ENCODE results near the gene RPL15.

The RPL15 gene

GRCh38 chr3:23931597-23931996 lies 14.7 kb downstream of the RPL15 start:
- DNase-seq (ENCODE audit: low spot score) = no peak

GRCh38 chr3:23932571-23932970 lies 15.6 kb downstream of the RPL15 start:
- no peak for DNase-seq (ENCODE audit: low spot score)

DNA sequence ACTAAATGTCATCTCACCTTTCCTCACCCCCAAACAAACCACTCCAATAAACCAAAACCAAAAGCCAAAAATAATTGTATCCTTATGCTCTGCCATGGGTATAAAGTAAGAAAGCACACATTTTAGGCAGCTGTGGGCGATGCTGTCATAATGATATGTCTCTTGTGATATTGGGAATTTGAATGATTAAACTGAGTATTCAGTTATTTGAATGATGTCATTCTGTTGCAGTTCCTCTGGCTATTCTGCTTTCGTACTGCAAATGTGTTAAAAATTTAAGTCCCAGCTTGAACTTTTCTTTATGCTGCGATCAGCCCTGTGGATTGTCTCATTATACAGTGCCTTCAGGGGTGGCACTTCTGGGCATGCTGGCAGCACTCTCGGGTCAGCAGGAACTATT lies 17.3 kb downstream of the RPL15 start:
- DNase-seq (ENCODE audit: low spot score) = no peak

GRCh38 chr3:23937296-23937695 lies 20.4 kb downstream of the RPL15 start:
- DNase-seq (ENCODE audit: low spot score) = no peak

DNA sequence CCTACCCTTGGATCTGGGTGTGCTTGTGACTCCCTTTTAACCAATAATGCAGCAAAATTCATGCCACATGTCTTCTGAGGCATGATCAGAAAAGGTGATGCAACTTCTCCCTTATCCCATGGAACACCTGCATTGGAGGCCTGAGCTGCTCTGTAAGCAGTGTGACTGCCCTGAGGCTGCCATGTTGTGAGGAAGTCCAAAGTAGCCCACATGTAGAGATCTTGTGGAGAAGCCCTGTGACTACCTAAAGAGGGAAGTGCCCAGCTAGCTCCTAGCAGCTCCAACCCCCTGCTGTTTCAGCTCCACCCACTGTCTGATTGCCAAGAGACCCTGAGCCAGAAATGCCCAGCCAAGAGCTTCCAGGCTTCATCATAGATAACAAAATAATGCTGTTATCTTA lies 21.8 kb downstream of the RPL15 start:
- no peak for DNase-seq (ENCODE audit: low spot score)

- DNase-seq (ENCODE audit: low spot score) = no peak
These were observed 23.8 kb downstream of the RPL15 start for GRCh38 chr3:23940775-23941174.

DNA sequence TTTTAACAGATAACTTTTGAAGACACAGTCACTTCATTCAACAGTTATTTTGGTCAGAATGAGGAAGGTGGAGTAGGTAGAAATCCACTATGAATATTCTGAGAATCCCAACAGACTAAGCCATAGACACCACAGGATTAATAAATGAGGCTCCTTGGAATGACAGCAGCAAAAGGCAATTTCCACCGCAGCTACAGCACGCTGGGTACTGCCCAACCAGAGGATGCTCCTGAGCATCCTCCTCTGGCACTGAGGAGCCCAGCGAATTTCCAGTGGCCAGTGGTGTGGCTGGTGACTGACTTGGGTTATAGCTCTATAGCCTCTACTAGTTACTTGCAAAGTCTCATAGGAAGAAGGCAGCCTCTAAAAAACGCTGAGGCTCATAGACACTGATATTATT lies 24.5 kb downstream of the RPL15 start:
- DNase-seq (ENCODE audit: low spot score) = no peak

DNA sequence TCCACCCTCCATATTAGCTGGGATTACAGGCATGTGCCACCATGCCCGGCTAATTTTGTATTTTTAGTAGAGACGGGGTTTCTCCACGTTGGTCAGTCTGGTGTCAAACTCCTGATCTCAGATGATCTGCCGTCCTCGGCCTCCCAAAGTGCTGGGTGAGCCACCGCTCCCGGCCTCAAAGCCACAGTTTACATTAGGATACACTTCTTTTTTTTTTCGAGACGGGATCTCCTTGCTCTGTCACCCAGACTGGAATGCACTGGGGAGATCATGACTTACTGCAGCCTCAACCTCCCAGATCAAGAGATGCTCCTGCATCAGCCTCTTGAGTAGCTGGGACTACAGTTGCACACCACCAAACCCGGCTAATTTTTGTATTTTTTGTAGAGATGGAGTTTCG lies 25.6 kb downstream of the RPL15 start:
- DNase-seq (ENCODE audit: low spot score) = no peak

- no peak for DNase-seq (ENCODE audit: low spot score)
These were observed 27.3 kb downstream of the RPL15 start for GRCh38 chr3:23944007-23944783.

GRCh38 chr3:23944861-23945662 lies 28.1 kb downstream of the RPL15 start, which contains the start of gene NR1D2:
Gene NR1D2, plus strand, starts transcription at chr3:23945286. Its CDS starts 293 bp downstream, at chr3:23945579.
- DNase-seq (ENCODE audit: low spot score) = peak; percentile 92

GRCh38 chr3:23945663-23945912 lies 28.7 kb downstream of the RPL15 start:
- DNase-seq (ENCODE audit: low spot score) = no peak

GRCh38 chr3:23945913-23946687 lies 29.2 kb downstream of the RPL15 start:
- peak; percentile 98 for DNase-seq (ENCODE audit: low spot score)

- DNase-seq (ENCODE audit: low spot score) = no peak
These were observed 31.8 kb downstream of the RPL15 start for GRCh38 chr3:23948761-23949160.

- DNase-seq (ENCODE audit: low spot score) = no peak
These were observed 32.9 kb downstream of the RPL15 start for GRCh38 chr3:23949784-23950183.

DNA sequence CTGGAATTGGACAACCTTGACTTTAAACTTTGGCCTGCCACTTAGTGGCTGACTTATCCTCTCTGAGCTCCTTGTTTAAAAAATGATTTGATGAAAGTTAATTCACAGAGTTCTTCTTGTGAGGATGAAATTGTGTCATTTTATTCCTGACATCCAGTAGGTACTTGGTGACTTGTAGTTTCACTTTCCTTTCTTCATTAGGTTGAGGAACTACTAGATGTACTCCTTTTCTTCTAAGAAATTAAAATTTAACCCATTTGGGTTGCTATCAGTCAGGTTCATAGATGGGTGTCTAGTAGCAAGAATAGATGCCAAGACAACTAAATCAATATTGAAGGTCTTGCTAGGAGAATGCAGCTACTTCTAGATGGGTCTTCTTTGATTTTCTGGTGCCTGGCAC lies 33.4 kb downstream of the RPL15 start:
- DNase-seq (ENCODE audit: low spot score) = no peak

GRCh38 chr3:23952646-23953045 lies 35.7 kb downstream of the RPL15 start:
- DNase-seq (ENCODE audit: low spot score) = no peak

- DNase-seq (ENCODE audit: low spot score) = no peak
These were observed 36.6 kb downstream of the RPL15 start for GRCh38 chr3:23953523-23953922.

DNA sequence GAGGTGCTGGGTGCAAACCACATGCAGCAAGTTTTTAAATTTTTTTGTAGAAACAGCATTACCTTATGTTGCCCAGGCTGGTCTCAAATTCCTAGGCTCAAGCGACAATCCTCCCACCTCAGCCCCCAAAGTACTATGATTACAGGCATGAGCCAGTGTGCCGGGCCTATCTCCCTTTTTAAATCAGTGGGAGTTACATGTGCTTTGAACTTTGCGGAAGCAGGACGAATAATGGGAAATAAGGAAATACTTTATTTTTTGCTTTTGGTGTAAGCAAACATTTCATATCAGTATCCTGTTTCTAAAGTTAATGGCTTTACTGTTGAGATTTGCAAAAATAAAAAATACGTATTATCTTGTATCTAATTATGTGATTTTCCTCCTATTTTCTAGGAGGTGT lies 37.2 kb downstream of the RPL15 start:
- DNase-seq (ENCODE audit: low spot score) = no peak

DNA sequence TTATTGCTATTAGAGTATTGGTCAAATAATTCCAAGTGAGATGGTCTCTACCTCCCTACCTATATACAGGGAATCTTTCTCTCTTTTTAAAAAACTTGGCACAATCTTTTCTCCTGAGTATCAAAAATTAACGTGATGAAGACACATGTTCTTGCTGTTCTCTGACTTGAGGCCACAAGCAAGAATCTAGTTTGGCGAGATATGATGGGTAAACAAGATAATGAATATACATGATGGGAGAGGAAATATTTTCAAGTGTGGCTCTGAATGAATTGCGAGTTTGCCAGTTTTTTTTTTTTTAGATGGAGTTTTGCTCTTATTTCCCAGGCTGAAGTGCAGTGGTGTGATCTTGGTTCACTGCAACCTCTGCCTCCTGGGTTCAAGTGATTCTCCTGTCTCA lies 39.8 kb downstream of the RPL15 start:
- no peak for DNase-seq (ENCODE audit: low spot score)

GRCh38 chr3:23959135-23959900 lies 42.4 kb downstream of the RPL15 start:
- peak; percentile 49 for DNase-seq (ENCODE audit: low spot score)

GRCh38 chr3:23960649-23961048 lies 43.7 kb downstream of the RPL15 start:
- no peak for DNase-seq (ENCODE audit: low spot score)

DNA sequence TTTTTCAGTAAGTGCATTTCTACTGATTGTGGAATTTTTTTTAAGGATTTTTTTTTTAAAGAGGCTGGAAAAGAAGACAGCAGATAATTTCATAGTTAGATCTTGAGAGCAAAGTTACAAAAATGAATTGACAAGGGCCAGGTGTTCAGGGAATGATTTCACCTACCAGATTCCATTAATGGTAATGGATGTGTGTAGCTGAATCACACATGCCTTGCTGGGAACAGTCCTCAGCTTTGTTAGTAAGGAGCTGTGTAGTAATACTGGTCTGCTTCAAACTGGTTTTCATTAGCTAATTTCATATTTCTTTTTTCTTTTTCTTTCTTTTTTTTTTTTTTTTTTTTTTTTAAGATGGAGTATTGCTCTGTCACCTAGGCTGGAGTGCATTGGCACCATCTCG lies 44.1 kb downstream of the RPL15 start:
- no peak for DNase-seq (ENCODE audit: low spot score)
